Panc1 (cell line): ENCODE results near the gene PGF. TPM values are rescaled to one million over a fixed set of nuclear protein-coding genes. Genes with fewer than 3 reads are reported as not detected.

Source experiments
- ATAC-seq: fragments of 200-7000 bp; cut with Tn5 transposase; 2 replicates; pipeline ENCODE4 v1.9.1; 2020; ENCODE audit warnings: mild to moderate bottlenecking, moderate library complexity
- BruUV-seq: library from RNA; stranded (reverse); fragments of 400-500 nt; replicated peaks from 2 replicates; lab custom pipeline; 2021; lab: Mats Ljungman, UMichigan
- CTCF ChIA-PET: fragments of 300-600 bp; sonication (Branson Sonifier 250); formaldehyde crosslinking; loops from one replicate; lab custom pipeline; 2022; ENCODE audit warnings: antibody characterized with exemption; lab: Charles Lee
- POLR2A ChIA-PET: fragments of 300-600 bp; sonication (Branson Sonifier 250); formaldehyde crosslinking; loops from one replicate; lab custom pipeline; 2022; ENCODE audit warnings: antibody characterized with exemption; lab: Charles Lee
- DNase-seq: peaks from one replicate; pipeline ENCODE4 v3.0.0-alpha.2; 2010; ENCODE audit warnings: low read depth, low spot score
- H3K27ac ChIP-seq: 2 replicates; pipeline ENCODE4 v1.5.1; 2011; ENCODE audit warnings: mild to moderate bottlenecking, low read length, inconsistent platforms
- H3K27me3 ChIP-seq: fragments of 200-500 bp; sonication (Bioruptor generic); 2 replicates; pipeline ENCODE4 v1.6.0; 2014; ENCODE audit warnings: low read length, inconsistent platforms; ENCODE audit not compliant: control insufficient read depth, insufficient read depth
- H3K36me3 ChIP-seq: fragments of 200-500 bp; sonication (Bioruptor generic); 2 replicates; pipeline ENCODE4 v1.5.1; 2014; ENCODE audit warnings: inconsistent platforms, mild to moderate bottlenecking, low read length, moderate library complexity; ENCODE audit not compliant: control insufficient read depth, insufficient read depth
- H3K4me1 ChIP-seq: 2 replicates; pipeline ENCODE4 v1.5.1; 2011; ENCODE audit warnings: inconsistent platforms, mild to moderate bottlenecking, low read length, moderate library complexity; ENCODE audit not compliant: control insufficient read depth, insufficient read depth
- H3K4me3 ChIP-seq, 2 experiments: 2 replicates each; pipeline ENCODE4 v1.5.1; 2011 to 2012; ENCODE audit warnings: low read depth in 2 of 2, low read length in 2 of 2, mild to moderate bottlenecking in 2 of 2, inconsistent platforms in 1 of 2, moderate library complexity in 1 of 2
- H3K9me3 ChIP-seq: fragments of 200-500 bp; sonication (Bioruptor generic); 2 replicates; pipeline ENCODE4 v1.5.1; 2014; ENCODE audit warnings: low read depth, mild to moderate bottlenecking, inconsistent platforms, low read length, moderate library complexity; ENCODE audit not compliant: control insufficient read depth, insufficient read depth
- POLR2AphosphoS5 ChIP-seq: IDR thresholded peaks from 2 replicates; pipeline ENCODE4 v1.6.1; 2012; ENCODE audit warnings: mild to moderate bottlenecking, low read depth, low read length, moderate library complexity
- SIN3A ChIP-seq: IDR thresholded peaks from 2 replicates; pipeline ENCODE4 v1.6.1; 2012; ENCODE audit warnings: low read depth, mild to moderate bottlenecking, low read length, moderate library complexity, borderline replicate concordance; ENCODE audit not compliant: insufficient read depth
- TCF7L2 ChIP-seq: IDR thresholded peaks from 2 replicates; pipeline ENCODE4 v1.6.1; 2011; ENCODE audit warnings: mild to moderate bottlenecking, low read depth, low read length, inconsistent platforms
- in situ Hi-C: cut with HindIII; loops from 2 replicates; pipeline ENCODE4 v1.10.0; 2016; ENCODE audit warnings: low sequenced_read_pairs, low pct_unique_long_range_greater_than_20kb
- intact Hi-C: fragments of 100-400 bp; cut with micrococcal nuclease; formaldehyde crosslinking; loops from one replicate; pipeline ENCODE4 v1.10.0; 2022; ENCODE audit not compliant: unreplicated experiment
- total RNA-seq: library from RNA; stranded (reverse); gene quantifications from one replicate; pipeline ENCODE4 v1.2.1, GENCODE V29; 2021; ENCODE audit not compliant: unreplicated experiment
- TF ChIP-seq, protein P1 (sequence below): fragments of 450-650 bp; IDR thresholded peaks from 2 replicates; pipeline ENCODE4 v1.5.1; 2017; ENCODE audit warnings: mild to moderate bottlenecking
- TF ChIP-seq, protein P2 (sequence below), 2 experiments: IDR thresholded peaks; 2 replicates each; pipeline ENCODE4 v1.6.1; 2011 to 2012; ENCODE audit warnings: low read depth in 2 of 2, control low read depth in 1 of 2, low read length in 1 of 2, mild to moderate bottlenecking in 1 of 2, moderate library complexity in 1 of 2; ENCODE audit not compliant: insufficient read depth in 1 of 2

The PGF gene
- total RNA-seq, 1 experiment from 2014 or later: 7.3 TPM

DNA sequence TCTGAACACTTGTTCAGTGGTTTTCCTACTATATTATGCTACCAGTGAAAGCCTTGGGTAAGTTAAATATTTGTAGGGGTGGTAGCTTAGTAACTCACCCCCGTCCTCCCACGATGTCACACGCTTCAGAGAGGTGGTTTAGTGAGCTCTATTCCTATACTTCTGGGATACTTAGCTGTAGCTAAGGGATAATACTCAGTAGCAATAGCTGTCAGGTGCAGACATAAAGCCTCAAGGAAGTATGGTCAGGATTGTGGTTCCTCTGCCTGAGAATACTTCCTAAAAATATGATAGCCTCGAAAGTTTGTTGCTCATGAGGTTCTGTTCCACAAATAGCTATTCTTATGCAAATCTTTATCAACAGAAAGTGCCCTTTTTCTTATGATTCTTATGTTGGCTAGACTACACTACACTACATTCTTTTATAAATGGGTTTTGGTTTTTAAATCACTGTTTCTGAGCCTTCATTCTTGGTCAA is 61.7 kb downstream of the PGF start:
- POLR2A ChIA-PET: no interaction called here
- ATAC-seq (no peak), DNase-seq (no peak)
- H3K4me3 ChIP-seq: no peak overlapping the region
- CTCF ChIA-PET: no interaction called here
- intact Hi-C loops: no loop called here
- H3K4me1 ChIP-seq: no peaks in the 10 kb centered on the region
- BruUV-seq: no TSS peak
- no peaks in the 10 kb centered on the region for H3K27me3 ChIP-seq
- TF ChIP-seq TCF7L2 (no peak), SIN3A (no peak), POLR2AphosphoS5 (no peak)
- TF ChIP-seq, protein P1, sequence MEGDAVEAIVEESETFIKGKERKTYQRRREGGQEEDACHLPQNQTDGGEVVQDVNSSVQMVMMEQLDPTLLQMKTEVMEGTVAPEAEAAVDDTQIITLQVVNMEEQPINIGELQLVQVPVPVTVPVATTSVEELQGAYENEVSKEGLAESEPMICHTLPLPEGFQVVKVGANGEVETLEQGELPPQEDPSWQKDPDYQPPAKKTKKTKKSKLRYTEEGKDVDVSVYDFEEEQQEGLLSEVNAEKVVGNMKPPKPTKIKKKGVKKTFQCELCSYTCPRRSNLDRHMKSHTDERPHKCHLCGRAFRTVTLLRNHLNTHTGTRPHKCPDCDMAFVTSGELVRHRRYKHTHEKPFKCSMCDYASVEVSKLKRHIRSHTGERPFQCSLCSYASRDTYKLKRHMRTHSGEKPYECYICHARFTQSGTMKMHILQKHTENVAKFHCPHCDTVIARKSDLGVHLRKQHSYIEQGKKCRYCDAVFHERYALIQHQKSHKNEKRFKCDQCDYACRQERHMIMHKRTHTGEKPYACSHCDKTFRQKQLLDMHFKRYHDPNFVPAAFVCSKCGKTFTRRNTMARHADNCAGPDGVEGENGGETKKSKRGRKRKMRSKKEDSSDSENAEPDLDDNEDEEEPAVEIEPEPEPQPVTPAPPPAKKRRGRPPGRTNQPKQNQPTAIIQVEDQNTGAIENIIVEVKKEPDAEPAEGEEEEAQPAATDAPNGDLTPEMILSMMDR: no peak
- TF ChIP-seq, protein P2, sequence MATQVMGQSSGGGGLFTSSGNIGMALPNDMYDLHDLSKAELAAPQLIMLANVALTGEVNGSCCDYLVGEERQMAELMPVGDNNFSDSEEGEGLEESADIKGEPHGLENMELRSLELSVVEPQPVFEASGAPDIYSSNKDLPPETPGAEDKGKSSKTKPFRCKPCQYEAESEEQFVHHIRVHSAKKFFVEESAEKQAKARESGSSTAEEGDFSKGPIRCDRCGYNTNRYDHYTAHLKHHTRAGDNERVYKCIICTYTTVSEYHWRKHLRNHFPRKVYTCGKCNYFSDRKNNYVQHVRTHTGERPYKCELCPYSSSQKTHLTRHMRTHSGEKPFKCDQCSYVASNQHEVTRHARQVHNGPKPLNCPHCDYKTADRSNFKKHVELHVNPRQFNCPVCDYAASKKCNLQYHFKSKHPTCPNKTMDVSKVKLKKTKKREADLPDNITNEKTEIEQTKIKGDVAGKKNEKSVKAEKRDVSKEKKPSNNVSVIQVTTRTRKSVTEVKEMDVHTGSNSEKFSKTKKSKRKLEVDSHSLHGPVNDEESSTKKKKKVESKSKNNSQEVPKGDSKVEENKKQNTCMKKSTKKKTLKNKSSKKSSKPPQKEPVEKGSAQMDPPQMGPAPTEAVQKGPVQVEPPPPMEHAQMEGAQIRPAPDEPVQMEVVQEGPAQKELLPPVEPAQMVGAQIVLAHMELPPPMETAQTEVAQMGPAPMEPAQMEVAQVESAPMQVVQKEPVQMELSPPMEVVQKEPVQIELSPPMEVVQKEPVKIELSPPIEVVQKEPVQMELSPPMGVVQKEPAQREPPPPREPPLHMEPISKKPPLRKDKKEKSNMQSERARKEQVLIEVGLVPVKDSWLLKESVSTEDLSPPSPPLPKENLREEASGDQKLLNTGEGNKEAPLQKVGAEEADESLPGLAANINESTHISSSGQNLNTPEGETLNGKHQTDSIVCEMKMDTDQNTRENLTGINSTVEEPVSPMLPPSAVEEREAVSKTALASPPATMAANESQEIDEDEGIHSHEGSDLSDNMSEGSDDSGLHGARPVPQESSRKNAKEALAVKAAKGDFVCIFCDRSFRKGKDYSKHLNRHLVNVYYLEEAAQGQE (IDR thresholded peaks at IDR 0.05; ENCODE audit: insufficient read depth in 1 of 2, low read depth in 2 of 2, low read length in 1 of 2): no peak
- H3K9me3 ChIP-seq: no peaks in the 10 kb centered on the region
- peaks cover 35% of the 10 kb centered on the region for H3K36me3 ChIP-seq
- no peak overlapping the region for H3K27ac ChIP-seq
- in situ Hi-C loops: no loop called here

DNA sequence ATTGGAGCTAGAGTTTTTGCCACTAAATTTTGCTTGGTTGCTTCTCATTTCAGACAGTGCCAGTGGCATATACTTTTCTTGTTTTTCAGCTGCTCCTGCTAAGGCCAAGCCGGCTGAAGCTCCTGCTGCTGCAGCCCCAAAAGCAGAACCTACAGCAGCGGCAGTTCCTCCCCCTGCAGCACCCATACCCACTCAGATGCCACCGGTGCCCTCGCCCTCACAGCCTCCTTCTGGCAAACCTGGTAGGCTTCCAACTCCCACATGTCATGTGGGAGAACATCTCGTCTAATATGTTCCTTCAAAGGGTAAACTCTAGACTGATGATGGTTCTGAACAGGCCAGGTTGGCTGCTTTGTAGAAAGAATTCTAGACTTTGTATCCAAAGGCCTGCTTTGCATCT is 62.7 kb downstream of the PGF start:
- Histone ChIP-seq H3K9me3 (no peaks in the 10 kb centered on the region), H3K27ac (no peak overlapping the region), H3K27me3 (no peaks in the 10 kb centered on the region), H3K4me3 (no peak overlapping the region), H3K36me3 (peaks cover 35% of the 10 kb centered on the region), H3K4me1 (peaks cover 2% of the 10 kb centered on the region; the same call in 1 of the 2 replicates)
- in situ Hi-C loops (no loop called here), intact Hi-C loops (no loop called here)
- ChIA-PET CTCF (interaction anchor here (0.6 to 0.7 kb wide), 2 partner anchors 13 to 14 kb away, joined by 3 to 4 read pairs; no protein-coding TSS in a partner anchor), POLR2A (no interaction called here)
- no peak for DNase-seq
- no TSS peak for BruUV-seq
- ATAC-seq: no peak
- TF ChIP-seq, protein P2 (IDR thresholded peaks at IDR 0.05; ENCODE audit: insufficient read depth in 1 of 2, low read depth in 2 of 2, low read length in 1 of 2): no peak
- TF ChIP-seq SIN3A: no peak
- TF ChIP-seq, protein P1: no peak
- TF ChIP-seq TCF7L2: no peak
- no peak for TF ChIP-seq POLR2AphosphoS5
